ENCODE results near the gene ERI3.

DNA sequence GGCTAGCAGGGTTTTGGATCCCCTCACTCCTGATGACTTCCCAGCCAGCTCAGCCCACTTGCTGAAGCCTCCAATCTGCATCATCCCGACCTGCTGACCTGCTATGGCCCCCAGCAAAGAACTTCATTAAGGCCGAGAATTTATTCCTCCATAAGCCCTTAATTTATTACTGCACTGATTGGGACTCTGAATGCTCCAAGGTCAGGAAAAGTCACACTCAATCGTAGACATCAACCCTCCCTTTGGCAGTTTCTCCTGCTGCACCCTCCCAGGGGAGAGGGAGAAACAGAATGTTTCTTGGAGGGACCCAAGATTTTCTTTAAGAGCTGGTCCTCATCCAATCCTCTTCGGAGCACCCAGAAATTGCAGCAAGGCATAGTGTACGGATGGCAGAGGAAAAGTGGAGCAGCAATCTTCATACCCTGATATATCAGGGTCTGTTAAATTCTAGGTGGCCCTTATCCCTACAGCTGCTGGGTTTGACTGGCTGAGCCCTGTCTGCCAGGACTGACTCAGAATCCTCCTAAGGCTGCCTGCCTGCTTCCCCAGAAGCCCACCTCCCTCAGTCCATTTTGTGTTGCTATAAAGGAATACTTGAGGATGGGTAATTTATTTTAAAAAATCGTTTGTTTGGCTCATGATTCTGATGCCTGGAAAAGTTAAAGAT is 79.6 kb downstream of the ERI3 start:
- no peak for TF ChIP-seq CTCF (IDR thresholded peaks at IDR 0.05; ENCODE audit: insufficient read depth, low read length)
- TF ChIP-seq SPI1 (IDR thresholded peaks at IDR 0.05; ENCODE audit: borderline replicate concordance, low read depth): no peak
